HG03558 (cell line): ENCODE results near the gene TGFBR1.

Source experiments
- ATAC-seq: cut with Tn5 transposase; IDR thresholded peaks from one replicate; pipeline ENCODE4 v1.9.1; 2021; ENCODE audit warnings: moderate number of reproducible peaks; ENCODE audit not compliant: unreplicated experiment; ENCODE audit errors: extremely low read depth

Gene TGFBR1

DNA sequence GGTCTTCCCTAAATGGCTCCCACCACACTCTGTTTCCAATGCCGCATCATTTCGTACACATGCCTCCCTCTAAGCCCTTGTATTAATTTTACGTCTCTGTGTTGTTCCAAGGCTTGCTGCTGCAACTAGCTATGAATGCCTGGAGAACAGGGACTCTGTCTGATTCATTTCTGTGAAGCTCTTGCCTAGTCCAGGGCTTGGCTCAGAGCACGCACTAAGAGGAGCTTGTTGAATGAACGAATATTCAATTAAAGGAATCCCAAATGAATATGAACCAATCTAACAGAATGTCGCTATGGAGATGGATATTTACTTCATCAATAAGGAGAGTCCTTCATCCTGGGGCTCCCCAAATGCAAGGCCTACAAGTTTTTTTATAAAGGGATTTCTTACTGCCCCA, 55.3 kb downstream of the TGFBR1 start:
- no peak for ATAC-seq

DNA sequence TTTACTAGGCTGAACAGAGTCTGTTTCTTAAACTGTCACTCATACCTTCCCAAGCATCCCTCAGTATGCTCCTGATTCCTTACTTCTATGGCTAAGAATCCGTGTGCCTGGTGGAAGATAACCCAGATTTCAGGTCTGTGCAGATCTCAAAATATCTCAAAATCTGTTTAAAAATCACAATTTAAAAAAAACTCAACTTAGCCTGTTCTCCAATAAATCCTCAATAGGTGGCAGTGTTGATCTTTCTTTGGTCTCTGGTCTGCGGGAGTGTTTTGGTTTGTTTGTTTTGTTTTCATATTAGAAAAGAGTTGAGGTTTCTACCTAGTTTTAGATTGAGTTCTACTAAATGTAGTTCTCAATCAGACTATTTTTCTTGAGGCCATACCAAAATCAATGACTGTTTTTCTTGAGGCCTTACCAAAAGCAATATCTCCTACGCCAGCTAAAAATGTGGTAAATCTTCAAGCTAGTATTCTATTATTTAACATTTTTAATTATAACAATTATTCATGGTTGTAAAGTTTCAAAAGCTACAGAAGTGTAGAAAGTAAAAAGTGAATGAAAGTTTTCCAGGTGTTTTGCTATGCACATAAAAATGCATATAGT, 57.9 kb downstream of the TGFBR1 start:
- no peak for ATAC-seq

DNA sequence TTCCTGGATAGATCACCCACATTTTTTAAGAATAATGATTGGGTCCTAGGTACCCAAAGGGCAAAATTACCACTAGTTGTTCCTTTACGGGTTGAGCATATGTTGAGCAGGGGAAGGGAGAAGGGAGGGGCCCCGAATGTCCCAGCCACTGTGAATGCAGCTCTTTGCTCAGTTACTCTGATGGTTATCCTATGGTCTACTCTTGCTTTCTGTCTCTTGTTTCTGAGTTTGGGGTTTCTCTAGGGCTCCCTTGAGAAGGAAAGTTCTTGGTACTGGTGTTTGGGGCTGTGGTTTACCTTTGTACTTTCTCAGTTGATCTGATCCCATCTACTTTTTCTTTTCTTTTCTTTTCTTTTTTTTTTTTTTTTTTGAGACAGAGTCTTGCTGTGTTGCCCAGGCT, 61.2 kb downstream of the TGFBR1 start:
- no peak for ATAC-seq

DNA sequence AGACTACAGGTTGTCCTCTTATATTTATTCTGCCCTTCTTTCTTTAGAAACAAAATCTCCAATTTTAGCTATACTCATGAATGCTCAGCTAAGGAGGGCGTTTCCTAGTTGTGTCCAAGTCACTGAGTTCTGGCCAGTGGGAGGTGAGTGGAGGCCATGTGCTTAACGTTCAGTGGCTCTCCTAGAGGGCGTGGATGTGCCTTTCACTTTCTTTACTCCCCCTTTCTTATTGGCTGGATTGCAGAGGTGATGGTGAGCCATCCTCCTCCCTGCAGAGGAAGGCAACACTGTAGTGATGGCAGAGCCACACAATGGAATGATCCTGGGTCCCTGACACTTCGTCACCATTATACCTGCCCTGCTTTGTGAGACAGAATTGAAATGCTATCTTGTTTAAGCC, 62.2 kb downstream of the TGFBR1 start:
- no peak for ATAC-seq

DNA sequence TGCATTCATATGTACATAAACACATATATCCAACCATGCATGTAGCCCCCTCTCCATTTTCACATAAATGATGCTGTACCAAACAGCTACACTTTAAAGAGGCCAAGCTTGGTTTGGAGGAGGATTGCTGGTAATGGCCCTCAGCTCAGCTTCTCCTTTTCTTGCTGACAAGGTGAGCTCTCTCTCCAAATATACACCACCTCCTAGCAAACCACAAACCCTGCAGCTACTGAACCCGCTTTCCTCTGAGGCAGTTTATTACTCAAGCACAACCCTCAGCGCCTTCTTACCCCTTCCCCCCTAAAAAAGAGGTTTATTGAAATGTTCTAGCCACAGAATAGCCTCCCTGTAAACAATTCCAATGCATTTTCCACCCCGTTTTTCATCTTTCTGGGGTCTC, 62.8 kb downstream of the TGFBR1 start:
- no peak for ATAC-seq

DNA sequence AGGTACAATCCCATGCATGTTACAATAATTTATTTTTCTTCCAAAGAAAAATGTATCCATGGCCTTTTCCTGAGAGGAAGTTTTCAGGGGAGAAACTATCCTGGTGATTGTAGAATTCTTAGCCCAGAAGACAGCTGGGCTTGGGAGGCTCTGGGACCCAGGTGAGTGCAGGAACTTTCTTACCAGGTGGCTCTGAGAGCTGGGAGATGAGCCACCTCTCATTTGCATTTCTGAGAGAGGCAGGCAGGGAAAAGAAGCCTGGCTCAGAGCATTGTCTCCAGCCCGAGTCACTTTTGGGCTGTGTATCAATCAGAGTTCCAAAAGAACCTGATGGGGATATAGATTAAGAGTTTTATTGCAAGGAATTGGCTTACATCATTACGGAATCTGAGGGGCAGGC, 64.2 kb downstream of the TGFBR1 start:
- ATAC-seq = no peak

DNA sequence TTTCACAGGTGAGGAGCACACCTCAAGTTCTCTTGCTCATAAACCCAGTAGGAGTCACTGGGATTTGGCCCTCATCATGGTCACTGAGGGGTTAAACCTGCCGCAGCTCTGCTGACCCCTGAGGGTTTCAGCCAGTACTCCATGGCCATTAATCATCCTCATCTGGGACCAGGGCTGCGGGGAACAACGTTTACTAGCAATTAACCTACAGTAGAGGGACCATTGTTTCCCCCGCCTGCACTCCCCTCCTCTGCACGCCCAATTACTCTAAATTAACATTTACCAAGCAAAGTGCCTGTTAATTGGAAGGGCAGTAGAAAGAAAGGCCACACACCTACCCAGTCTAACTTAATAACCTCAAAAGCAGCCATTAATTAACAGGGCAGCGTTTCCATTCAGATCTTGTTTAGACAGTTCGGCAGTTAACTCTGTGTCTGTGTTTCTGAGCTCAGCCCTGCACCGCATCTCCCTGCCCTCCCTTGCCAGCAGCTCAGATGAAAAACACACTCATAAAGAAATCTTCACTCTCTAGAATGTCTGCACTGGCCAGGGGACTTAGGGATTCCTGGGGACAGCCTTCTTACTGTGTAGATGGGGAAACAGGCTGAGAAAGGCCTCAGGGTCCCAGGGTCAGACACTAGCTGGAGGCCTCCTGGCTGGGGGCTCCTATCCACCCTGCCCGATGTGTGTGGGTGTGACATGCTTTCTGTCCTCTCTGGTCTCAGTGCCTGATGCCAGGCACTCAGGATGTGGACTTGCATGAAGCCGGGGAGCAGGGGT, 65.3 kb downstream of the TGFBR1 start:
- ATAC-seq = no peak

DNA sequence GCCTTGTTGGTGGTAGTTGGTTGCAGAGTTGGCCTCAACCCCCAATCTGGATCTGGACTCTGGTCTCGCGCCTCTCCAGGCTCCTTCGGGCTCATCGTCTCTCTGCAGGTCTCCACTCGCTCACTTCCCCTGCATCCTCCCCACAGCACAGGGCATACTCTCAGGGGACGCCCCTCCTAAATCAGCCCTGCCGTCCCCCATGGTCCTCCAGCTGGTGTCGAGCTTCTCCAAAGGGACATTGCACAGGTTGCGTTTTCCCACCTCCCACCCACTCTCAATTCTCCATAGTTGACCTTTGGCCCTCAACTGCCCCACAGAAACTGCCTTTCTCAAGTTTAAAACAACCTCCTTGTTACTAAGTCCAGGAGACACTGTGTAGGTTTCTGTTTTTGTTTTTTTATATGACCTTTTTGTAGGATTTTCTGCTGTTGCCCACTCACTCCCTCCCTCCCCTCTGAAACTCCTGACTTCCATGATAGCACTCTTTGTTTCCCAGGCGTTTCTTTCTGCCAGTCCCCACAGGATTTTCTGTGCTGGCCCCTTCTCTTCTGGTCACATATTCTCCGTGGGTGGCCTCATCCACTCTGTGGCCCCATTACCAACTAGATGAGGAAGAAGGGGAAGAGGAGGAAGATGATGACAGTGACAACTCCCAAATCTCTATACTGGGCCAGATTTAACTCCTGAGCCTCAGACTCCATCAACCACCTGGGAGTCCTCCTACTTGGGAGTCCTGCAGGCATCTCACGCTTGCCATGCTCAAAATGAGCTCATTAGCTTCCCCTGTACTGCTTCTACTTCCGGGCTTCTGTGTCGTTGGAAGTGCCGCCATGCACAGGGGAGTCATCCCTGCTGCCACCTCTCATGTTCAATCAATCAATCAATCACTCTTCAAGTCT, 66.6 kb downstream of the TGFBR1 start:
- no peak for ATAC-seq

DNA sequence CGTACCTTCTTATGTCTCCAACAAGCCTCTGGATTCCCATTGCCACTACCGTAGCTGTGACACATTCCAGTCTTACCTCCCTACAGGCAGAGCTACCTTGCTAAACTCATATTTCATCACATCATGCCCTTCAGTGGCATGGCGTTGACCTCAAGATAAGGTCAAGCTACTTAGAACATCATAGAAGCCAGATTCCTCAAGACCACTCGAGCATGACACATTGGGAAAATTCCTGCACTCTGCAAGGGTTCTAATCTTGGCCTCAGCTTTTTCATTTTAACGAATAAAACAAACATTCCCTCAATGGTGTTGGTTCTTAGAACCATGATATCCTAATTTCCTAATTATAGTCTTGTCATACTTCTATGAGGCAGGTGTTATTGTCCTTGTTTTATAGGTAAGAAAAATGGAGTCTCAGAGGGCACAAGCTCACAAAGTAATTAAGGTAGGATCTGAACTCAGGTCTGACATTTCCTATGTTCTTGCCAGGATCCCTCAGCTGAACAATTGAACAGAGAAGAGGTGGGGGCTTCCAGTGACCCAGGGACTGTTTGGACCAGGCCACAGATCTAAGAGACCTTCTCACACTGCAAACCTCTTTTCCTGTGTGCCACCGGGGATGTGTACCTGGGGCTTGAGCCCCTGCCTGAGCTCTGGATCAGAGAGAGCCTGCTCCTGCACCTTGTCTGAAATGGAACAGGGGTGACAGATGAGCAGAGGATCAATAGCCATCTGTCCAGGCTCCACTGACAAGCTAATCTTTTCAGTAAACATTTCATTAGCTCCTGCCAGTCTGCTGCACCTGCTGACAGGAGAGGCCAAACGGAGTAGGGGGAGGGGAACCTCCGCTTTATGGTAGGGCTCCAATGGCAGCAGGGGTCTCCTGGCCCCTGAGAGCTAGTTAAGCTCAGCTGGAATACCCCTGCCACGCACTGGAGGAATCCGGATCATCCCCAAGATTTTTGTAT, 67.5 kb downstream of the TGFBR1 start:
- no peak for ATAC-seq

DNA sequence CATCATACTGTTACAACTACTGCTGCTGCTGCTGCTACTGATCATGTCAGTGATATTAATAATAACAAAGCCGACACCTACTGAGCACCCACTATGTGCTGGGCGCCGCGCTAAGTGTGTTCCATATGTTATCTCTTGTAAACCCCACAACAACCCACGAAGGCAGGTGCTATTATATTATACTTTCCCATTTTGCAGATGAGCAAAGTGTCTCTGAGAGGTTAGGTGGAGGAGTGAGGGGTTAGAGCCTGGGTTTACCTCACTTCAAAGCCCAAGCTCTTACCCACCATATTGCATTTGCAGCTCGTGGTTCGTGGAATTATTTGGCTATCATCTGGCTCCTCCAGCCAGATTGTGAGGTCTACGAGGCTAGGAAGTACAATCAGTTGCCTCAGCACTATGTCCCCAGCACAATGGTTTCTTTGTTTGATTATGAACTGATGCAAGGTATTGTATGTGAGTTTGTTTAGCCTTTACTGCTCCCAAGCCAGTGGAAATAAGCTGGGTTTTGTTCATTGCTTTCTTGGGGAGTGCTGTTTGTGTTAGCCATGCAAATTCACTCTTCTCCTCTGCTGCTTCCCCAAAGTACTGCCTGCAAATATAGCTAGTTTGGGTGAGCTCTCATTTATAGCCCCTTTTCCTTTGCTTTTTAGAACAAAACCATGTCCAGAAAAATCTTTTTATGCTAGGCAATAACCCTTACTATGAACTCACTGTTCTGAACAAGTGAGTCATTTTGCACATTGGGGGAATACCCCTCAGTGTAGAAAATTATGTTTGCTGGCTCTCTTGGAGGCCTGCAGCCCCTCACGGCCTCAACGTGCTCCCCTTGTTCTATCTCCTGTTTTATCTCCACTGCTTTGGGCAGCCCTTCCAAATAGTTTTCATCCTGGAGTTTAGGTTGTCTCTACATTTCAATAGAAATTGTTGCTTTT, 68.9 kb downstream of the TGFBR1 start:
- ATAC-seq = peak; percentile 65

DNA sequence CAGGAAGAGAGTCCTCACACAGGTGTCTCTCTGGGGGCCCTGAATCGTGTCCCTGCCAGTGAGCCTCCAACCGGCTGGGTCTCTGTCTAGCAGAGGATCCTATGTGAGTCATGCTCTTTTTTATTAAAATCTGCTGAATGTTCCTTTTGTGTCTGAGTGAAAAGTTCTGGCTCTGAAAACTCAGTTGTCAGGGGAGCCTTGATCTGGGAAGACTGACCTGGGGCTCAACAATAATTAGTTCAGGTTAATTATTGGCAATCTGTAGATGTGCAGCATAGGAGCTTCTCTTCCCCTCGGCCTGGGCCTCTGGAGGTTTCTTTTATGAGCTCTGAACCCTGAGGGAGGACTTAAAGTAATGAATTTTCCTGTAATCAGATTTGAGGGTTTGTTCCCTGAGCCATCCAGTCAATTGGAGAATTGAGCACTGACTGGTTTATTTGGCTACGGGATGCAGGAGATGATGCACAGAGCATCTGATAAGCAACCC, 71.7 kb downstream of the TGFBR1 start:
- ATAC-seq = no peak

DNA sequence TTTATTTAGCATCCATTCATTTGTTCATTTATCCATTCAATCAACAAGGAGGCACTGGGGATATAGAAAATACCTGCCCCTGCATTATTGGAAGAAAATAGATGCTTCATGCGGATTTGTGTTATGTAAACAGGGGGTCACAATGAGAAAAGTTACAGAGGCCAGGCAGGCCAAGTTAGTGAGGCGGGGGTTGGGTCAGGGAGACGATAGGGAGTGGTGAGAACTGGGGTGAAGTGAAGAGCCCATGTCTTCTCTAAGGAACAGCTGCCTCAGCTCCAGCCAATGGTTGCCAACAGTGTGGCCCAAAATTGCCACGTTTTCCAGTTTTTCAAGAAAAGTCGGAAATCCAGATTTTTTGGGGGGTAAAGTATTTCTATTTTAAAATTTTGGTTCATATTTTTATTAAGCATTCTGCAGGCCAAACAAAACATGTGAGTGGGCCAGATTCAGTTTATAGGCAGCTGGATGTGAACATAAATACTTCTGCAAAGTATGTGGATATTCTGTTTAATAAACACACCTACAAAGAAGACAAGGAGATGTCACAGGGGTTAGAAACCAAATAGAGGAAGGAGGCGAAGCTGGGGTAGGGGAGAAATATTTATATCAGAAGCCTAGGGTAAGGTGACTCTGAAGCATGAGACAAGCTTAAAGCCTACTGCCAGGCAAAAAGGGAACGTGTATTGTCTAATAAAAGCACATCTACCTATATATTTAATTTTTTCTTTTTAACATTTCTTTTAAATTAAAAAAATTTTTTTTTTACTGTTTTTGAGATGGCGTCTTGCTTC, 72.9 kb downstream of the TGFBR1 start:
- ATAC-seq = no peak

DNA sequence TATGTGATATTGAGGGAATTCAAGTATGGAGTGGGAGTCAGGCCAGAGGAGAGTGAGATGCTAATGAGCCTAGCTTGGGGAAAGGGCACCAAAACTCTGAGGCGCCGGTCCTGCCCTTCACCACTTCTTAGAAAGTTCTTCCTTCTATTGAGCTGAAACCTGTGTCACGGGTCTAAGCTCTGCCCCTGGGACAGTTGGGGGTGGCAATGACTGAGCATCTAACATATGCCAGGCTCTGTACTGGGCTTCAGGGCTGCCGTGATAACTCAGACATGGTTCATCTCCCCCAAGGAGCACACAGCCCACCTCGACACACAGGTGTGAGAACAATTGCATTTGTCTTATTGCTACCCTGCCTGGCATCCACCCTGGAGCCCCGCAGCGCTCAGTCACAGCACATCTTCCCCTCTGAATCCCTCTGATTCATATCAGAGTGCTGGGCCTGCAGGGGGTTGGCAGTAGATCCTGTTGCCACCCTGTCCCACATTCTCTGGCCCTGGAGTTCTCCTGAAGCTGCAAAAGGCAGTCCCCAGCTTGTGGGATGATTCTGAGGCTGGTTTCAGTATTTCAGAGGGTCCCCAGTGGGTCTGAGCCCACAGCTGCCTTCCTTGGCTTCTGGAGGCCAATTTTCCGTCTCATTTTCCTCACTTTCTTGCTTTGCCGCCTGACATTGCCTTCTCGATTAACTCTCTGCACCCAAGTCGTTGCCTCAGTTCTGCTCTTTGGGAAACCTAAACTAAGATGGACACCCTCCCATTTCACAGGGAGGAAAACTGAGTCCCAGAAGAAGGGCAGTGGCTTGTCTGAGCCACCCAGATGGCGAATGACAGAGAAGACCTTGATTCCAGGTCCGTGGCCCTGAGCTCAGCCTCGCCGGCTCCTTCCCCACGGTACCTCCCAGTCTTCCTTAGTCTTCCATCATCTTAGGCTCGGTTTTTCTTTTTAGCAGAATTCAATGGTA, 74.3 kb downstream of the TGFBR1 start:
- ATAC-seq = no peak

DNA sequence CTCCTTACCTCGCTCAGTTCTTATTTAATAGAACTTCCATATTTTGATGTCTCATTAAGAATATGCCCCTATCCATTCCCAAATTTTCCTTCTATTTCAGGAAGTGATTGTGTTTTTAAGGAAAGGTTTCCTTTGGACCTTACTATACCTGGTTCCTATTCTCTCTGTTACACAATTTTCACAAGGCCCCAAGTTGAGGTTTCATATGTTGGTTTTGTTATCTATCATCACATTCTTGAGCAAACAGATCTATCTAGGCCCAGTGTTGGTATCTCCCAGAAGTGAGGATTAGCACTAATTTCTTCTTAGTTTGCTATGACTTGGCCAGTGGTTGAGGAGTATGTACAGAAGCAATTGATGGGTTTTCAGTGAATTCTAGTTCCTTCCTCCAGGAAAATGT, 75.3 kb downstream of the TGFBR1 start:
- no peak for ATAC-seq

DNA sequence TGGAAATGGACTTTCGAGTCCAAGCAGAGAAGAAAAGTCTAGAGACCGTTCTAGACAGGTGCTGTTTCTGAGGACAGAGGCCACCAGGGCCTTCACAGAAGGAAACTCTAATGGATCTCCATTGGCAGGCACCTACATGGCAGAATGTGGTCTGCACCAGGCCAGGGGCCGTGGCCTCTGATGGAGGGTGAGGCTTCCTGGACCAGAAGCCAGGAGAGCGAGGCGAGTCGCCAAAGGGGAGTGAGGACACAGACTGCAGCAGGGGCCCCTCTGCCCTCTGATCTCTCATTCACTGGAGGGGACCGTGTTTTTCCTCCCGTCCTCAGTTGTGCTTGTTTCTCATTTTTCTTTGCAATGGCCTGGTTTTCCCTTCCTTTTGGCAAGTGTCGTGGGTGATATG, 75.7 kb downstream of the TGFBR1 start:
- ATAC-seq = no peak

DNA sequence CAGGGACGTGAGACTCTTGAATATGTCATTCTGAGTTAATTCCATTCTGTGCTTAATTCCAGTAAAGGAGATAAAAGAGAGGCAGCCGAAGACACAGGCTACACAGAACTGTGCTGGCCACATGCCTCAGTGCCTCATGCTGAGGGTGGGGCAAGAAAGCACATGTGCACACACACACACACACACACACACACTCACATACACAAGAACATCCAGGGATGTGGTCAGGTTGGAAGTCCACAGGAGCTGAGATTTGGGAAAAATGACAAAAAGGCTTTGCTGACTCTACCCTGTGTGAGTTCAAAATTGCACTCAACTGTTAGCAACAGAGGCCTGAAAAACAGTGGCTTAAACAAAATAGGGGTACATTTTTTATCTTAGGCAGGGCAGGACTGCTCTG, 76.3 kb downstream of the TGFBR1 start:
- ATAC-seq = no peak

DNA sequence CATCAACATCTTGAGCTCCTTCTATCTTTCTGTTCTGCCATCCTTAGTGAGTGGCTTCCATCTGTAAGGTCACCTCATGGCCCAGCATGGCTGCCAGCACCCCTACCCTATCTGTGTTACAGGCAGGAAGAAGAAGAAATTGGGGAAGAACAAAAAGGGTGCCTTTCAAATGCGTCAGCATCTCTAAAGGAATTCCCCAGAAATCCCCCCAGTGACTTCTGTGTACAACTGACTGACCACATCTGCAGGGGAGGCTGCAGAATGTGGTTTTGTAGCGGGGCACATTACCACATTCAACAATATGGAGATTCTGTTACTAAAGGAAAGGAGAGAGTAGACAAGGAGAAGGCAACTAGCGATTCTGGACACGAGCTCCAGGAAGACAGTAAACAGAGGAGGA, 76.7 kb downstream of the TGFBR1 start:
- no peak for ATAC-seq
